Vagina (tissue), 2 donors: ENCODE measurements around the gene CACTIN. TPM values are rescaled to one million over a fixed set of nuclear protein-coding genes. Genes with fewer than 3 reads are reported as not detected.

ENCODE experiments used
- DNase-seq, 2 donors: peaks; one replicate each; pipeline ENCODE4 v3.0.0-alpha.2; 2017; ENCODE audit errors: extremely low spot score in 2 of 2
- H3K27ac ChIP-seq: fragments of 200-600 bp; sonication (generic); one replicate; pipeline ENCODE4 v1.5.1; 2019
- H3K27me3 ChIP-seq: fragments of 200-600 bp; sonication (generic); one replicate; pipeline ENCODE4 v1.5.1; 2019
- H3K36me3 ChIP-seq, 2 donors: fragments of 200-600 bp; sonication (generic); one replicate each; pipeline ENCODE4 v1.5.1; 2017 to 2019
- H3K4me1 ChIP-seq: fragments of 200-600 bp; sonication (generic); one replicate; pipeline ENCODE4 v1.5.1; 2019
- H3K4me3 ChIP-seq, 2 donors: fragments of 200-600 bp; sonication (generic); 1 replicate in 1 of 2; 2 replicates in 1 of 2; pipeline ENCODE4 v1.5.1; 2016 to 2019
- H3K9me3 ChIP-seq: fragments of 200-600 bp; sonication (generic); one replicate; pipeline ENCODE4 v1.5.1; 2019
- CTCF ChIP-seq, 3 experiments: fragments of 450-650 bp in 2 of 3; fragments of 200-600 bp in 1 of 3; sonication (generic) in 1 of 3; IDR thresholded peaks; one replicate each; pipeline ENCODE4 v1.5.1; 2017 to 2019; ENCODE audit warnings: antibody characterized with exemption in 3 of 3, mild to moderate bottlenecking in 2 of 3, moderate library complexity in 2 of 3
- POLR2A ChIP-seq, 2 donors: fragments of 450-650 bp; IDR thresholded peaks; one replicate each; pipeline ENCODE4 v1.6.1; 2017; ENCODE audit warnings: antibody characterized with exemption in 2 of 2, mild to moderate bottlenecking in 2 of 2, moderate library complexity in 2 of 2
- POLR2AphosphoS5 ChIP-seq, 2 donors: sonication (generic); formaldehyde crosslinking; IDR thresholded peaks; one replicate each; pipeline ENCODE4 v1.9.0; 2017; ENCODE audit warnings: antibody characterized with exemption in 2 of 2, mild to moderate bottlenecking in 2 of 2, low read depth in 1 of 2; ENCODE audit not compliant: insufficient read depth in 1 of 2
- intact Hi-C: fragments of 100-400 bp; cut with DNase I; formaldehyde crosslinking; loops from one replicate; pipeline ENCODE4 v1.15.1; 2023
- total RNA-seq: library from RNA; depleted of rRNA; stranded (reverse); fragments of >200 nt; gene quantifications from one replicate; pipeline ENCODE4 v1.2.3, GENCODE V29; 2016

CACTIN gene
- total RNA-seq, 1 donor from 2014 or later, result 36.3 TPM

GRCh38 chr19:3622224-3622623, 4.4 kb downstream of the CACTIN start:
- H3K4me3 ChIP-seq, result no peak overlapping the region
- DNase-seq, result no peak
- no peak overlapping the region for H3K27ac ChIP-seq
- peaks cover 41% of the 10 kb centered on the region for H3K4me1 ChIP-seq
- H3K27me3 ChIP-seq, result no peaks in the 10 kb centered on the region
- no peaks in the 10 kb centered on the region for H3K9me3 ChIP-seq
- intact Hi-C loops, result no loop called here
- H3K36me3 ChIP-seq, result peaks cover 0 to 24% of the 10 kb centered on the region in 2 donors
- TF ChIP-seq CTCF (IDR thresholded peaks at IDR 0.05), result no peak
- TF ChIP-seq POLR2A (IDR thresholded peaks at IDR 0.05), result no peak
- TF ChIP-seq POLR2AphosphoS5 (IDR thresholded peaks at IDR 0.05; ENCODE audit: insufficient read depth in 1 of 2, low read depth in 1 of 2), result no peak

DNA sequence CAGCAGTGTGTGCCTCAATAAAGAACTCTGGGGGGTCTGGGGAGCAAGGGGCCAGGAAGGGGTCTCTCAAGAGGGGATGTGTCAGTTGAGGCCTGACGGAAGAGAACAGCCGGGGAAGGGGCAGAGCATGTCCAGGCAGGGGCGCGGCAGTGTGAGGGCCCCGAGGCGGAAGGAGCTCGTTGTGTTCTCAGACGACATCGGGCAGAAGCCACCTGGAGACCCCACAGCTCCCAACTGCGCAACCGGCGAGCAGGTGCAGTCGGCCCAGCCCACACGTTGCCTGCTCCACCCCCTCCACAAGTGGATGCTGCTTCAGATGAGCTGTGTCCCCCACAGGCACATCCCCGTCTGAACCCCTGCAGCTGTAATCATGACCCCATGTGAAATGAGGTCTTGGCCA, 4.9 kb downstream of the CACTIN start:
- no peak for DNase-seq
- Histone ChIP-seq H3K27ac (no peak overlapping the region), H3K9me3 (no peaks in the 10 kb centered on the region), H3K4me1 (peaks cover 41% of the 10 kb centered on the region), H3K27me3 (no peaks in the 10 kb centered on the region), H3K36me3 (peaks cover 0 to 26% of the 10 kb centered on the region in 2 donors), H3K4me3 (no peak overlapping the region)
- intact Hi-C loops, result no loop called here
- TF ChIP-seq POLR2A (IDR thresholded peaks at IDR 0.05) (no peak), CTCF (IDR thresholded peaks at IDR 0.05) (no peak), POLR2AphosphoS5 (IDR thresholded peaks at IDR 0.05; ENCODE audit: insufficient read depth in 1 of 2, low read depth in 1 of 2) (no peak)

- no peak overlapping the region for H3K4me3 ChIP-seq
- H3K27me3 ChIP-seq, result no peaks in the 10 kb centered on the region
- peaks cover 0 to 33% of the 10 kb centered on the region in 2 donors for H3K36me3 ChIP-seq
- TF ChIP-seq POLR2AphosphoS5 (IDR thresholded peaks at IDR 0.05; ENCODE audit: insufficient read depth in 1 of 2, low read depth in 1 of 2), result no peak
- no peak for TF ChIP-seq POLR2A (IDR thresholded peaks at IDR 0.05)
- TF ChIP-seq CTCF (IDR thresholded peaks at IDR 0.05), result no peak
- no peak for DNase-seq
- no peak overlapping the region for H3K27ac ChIP-seq
- no peaks in the 10 kb centered on the region for H3K9me3 ChIP-seq
- intact Hi-C loops, result no loop called here
- peaks cover 39% of the 10 kb centered on the region for H3K4me1 ChIP-seq
These were observed 5.6 kb downstream of the CACTIN start for GRCh38 chr19:3620817-3621547.

GRCh38 chr19:3620145-3620816, 6.3 kb downstream of the CACTIN start:
- H3K36me3 ChIP-seq, result peaks cover 0 to 40% of the 10 kb centered on the region in 2 donors
- H3K4me3 ChIP-seq, result no peak overlapping the region
- DNase-seq, result no peak
- H3K4me1 ChIP-seq, result peaks cover 32% of the 10 kb centered on the region
- H3K27ac ChIP-seq, result no peak overlapping the region
- H3K27me3 ChIP-seq, result no peaks in the 10 kb centered on the region
- intact Hi-C loops, result no loop called here
- no peaks in the 10 kb centered on the region for H3K9me3 ChIP-seq
- TF ChIP-seq POLR2AphosphoS5 (IDR thresholded peaks at IDR 0.05; ENCODE audit: insufficient read depth in 1 of 2, low read depth in 1 of 2) (no peak), CTCF (IDR thresholded peaks at IDR 0.05) (no peak), POLR2A (IDR thresholded peaks at IDR 0.05) (no peak)

DNA sequence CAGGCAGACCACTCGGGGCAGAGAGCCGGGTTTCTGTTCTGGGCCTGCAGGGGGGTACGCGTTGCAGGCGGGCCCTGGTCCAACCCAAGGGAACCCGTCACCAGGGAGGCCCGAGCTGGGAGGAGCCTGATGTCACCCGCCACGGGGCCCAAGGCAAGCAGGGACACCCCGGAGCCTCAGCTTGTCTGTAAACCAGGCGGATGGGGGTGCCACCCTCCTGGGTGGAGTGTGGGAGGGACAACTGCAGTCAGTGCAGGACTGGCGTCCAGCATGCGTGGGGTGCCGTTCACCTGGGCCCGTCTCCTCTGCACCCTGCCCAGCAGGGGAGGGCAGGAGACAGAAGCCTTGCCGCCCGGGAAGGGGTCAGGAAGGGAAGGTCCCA, 7.0 kb downstream of the CACTIN start:
- H3K9me3 ChIP-seq, result no peaks in the 10 kb centered on the region
- no peaks in the 10 kb centered on the region for H3K27me3 ChIP-seq
- no peak overlapping the region for H3K27ac ChIP-seq
- H3K4me3 ChIP-seq, result no peak overlapping the region
- H3K4me1 ChIP-seq, result peaks cover 25% of the 10 kb centered on the region
- H3K36me3 ChIP-seq, result peaks cover 0 to 40% of the 10 kb centered on the region in 2 donors
- intact Hi-C loops, result loop anchor here (2.0 to 5.0 kb wide), 3 partner anchors 33 to 75 kb away; no protein-coding TSS in a partner anchor
- TF ChIP-seq POLR2AphosphoS5 (IDR thresholded peaks at IDR 0.05; ENCODE audit: insufficient read depth in 1 of 2, low read depth in 1 of 2), result no peak
- no peak for TF ChIP-seq POLR2A (IDR thresholded peaks at IDR 0.05)
- no peak for TF ChIP-seq CTCF (IDR thresholded peaks at IDR 0.05)
- no peak for DNase-seq
